ENCODE data around the gene LAMC1. TPM values are rescaled to one million over a fixed set of nuclear protein-coding genes. Genes with fewer than 3 reads are reported as not detected.

The LAMC1 gene
- polyA plus RNA-seq, 4 donors = 2.5 to 84.5 (median 22.2) TPM

GRCh38 chr1:183003203-183003602, 20.0 kb upstream of the LAMC1 start:
- H3K4me3 ChIP-seq (ENCODE audit: low read depth in 1 of 3, low read length in 3 of 3) = no peak overlapping the region
- H3K9me3 ChIP-seq (ENCODE audit: control insufficient read depth in 2 of 2, insufficient read depth in 1 of 2, low read depth in 1 of 2, low read length in 1 of 2) = no peaks in the 10 kb centered on the region
- DNase-seq (no peak), FAIRE-seq (no peak)
- H3K4me1 ChIP-seq (ENCODE audit: control insufficient read depth in 3 of 3, insufficient read depth in 2 of 3, low read depth in 1 of 3, low read length in 2 of 3) = peaks cover 0 to 4% (median 0%) of the 10 kb centered on the region in 3 donors
- no peak overlapping the region for H3K27ac ChIP-seq (ENCODE audit: low read depth in 1 of 3, low read length in 2 of 3)
- 53 to 56% (median 55%) methylated on average over 4 of the region's 4 CpGs for WGBS, 3 donors
- peaks cover 0 to 5% (median 0%) of the 10 kb centered on the region in 3 donors for H3K27me3 ChIP-seq (ENCODE audit: control insufficient read depth in 3 of 3, insufficient read depth in 3 of 3, low read length in 3 of 3)
- H3K36me3 ChIP-seq (ENCODE audit: control insufficient read depth in 3 of 3, insufficient read depth in 2 of 3, low read depth in 1 of 3, low read length in 3 of 3) = no peaks in the 10 kb centered on the region

- WGBS, 3 donors = 90 to 93% (median 92%) methylated on average over 2 of the region's 2 CpGs
- Histone ChIP-seq H3K27ac (ENCODE audit: low read depth in 1 of 3, low read length in 2 of 3) (no peak overlapping the region), H3K4me3 (ENCODE audit: low read depth in 1 of 3, low read length in 3 of 3) (no peak overlapping the region), H3K9me3 (ENCODE audit: control insufficient read depth in 2 of 2, insufficient read depth in 1 of 2, low read depth in 1 of 2, low read length in 1 of 2) (no peaks in the 10 kb centered on the region), H3K36me3 (ENCODE audit: control insufficient read depth in 3 of 3, insufficient read depth in 2 of 3, low read depth in 1 of 3, low read length in 3 of 3) (no peaks in the 10 kb centered on the region), H3K27me3 (ENCODE audit: control insufficient read depth in 3 of 3, insufficient read depth in 3 of 3, low read length in 3 of 3) (peaks cover 0 to 5% (median 0%) of the 10 kb centered on the region in 3 donors), H3K4me1 (ENCODE audit: control insufficient read depth in 3 of 3, insufficient read depth in 2 of 3, low read depth in 1 of 3, low read length in 2 of 3) (peaks cover 0 to 4% (median 0%) of the 10 kb centered on the region in 3 donors)
- DNase-seq = no peak
- no peak for FAIRE-seq
These were observed 19.1 kb upstream of the LAMC1 start for GRCh38 chr1:183004141-183004540.

- Histone ChIP-seq H3K27ac (ENCODE audit: low read depth in 1 of 3, low read length in 2 of 3) (no peak overlapping the region), H3K36me3 (ENCODE audit: control insufficient read depth in 3 of 3, insufficient read depth in 2 of 3, low read depth in 1 of 3, low read length in 3 of 3) (no peaks in the 10 kb centered on the region), H3K4me3 (ENCODE audit: low read depth in 1 of 3, low read length in 3 of 3) (no peak overlapping the region), H3K27me3 (ENCODE audit: control insufficient read depth in 3 of 3, insufficient read depth in 3 of 3, low read length in 3 of 3) (no peaks in the 10 kb centered on the region), H3K9me3 (ENCODE audit: control insufficient read depth in 2 of 2, insufficient read depth in 1 of 2, low read depth in 1 of 2, low read length in 1 of 2) (peaks cover 0 to 5% of the 10 kb centered on the region in 2 donors), H3K4me1 (ENCODE audit: control insufficient read depth in 3 of 3, insufficient read depth in 2 of 3, low read depth in 1 of 3, low read length in 2 of 3) (no peaks in the 10 kb centered on the region)
- no peak for FAIRE-seq
- DNase-seq = no peak
- WGBS, 3 donors = 76 to 82% (median 82%) methylated on average over 4 of the region's 4 CpGs
These were observed 11.4 kb upstream of the LAMC1 start for GRCh38 chr1:183011859-183012258.

GRCh38 chr1:183012301-183012994, 10.8 kb upstream of the LAMC1 start:
- no peak overlapping the region for H3K27ac ChIP-seq (ENCODE audit: low read depth in 1 of 3, low read length in 2 of 3)
- FAIRE-seq = no peak
- H3K36me3 ChIP-seq (ENCODE audit: control insufficient read depth in 3 of 3, insufficient read depth in 2 of 3, low read depth in 1 of 3, low read length in 3 of 3) = no peaks in the 10 kb centered on the region
- H3K27me3 ChIP-seq (ENCODE audit: control insufficient read depth in 3 of 3, insufficient read depth in 3 of 3, low read length in 3 of 3) = no peaks in the 10 kb centered on the region
- no peak for DNase-seq
- no peaks in the 10 kb centered on the region for H3K4me1 ChIP-seq (ENCODE audit: control insufficient read depth in 3 of 3, insufficient read depth in 2 of 3, low read depth in 1 of 3, low read length in 2 of 3)
- H3K4me3 ChIP-seq (ENCODE audit: low read depth in 1 of 3, low read length in 3 of 3) = no peak overlapping the region
- H3K9me3 ChIP-seq (ENCODE audit: control insufficient read depth in 2 of 2, insufficient read depth in 1 of 2, low read depth in 1 of 2, low read length in 1 of 2) = peaks cover 0 to 5% of the 10 kb centered on the region in 2 donors
- 75 to 83% (median 82%) methylated on average over 6 of the region's 6 CpGs for WGBS, 3 donors

GRCh38 chr1:183019139-183019740, 4.0 kb upstream of the LAMC1 start:
- no peak overlapping the region for H3K27ac ChIP-seq (ENCODE audit: low read depth in 1 of 3, low read length in 2 of 3)
- H3K9me3 ChIP-seq (ENCODE audit: control insufficient read depth in 2 of 2, insufficient read depth in 1 of 2, low read depth in 1 of 2, low read length in 1 of 2) = no peaks in the 10 kb centered on the region
- FAIRE-seq = no peak
- H3K4me3 ChIP-seq (ENCODE audit: low read depth in 1 of 3, low read length in 3 of 3) = no peak overlapping the region
- H3K27me3 ChIP-seq (ENCODE audit: control insufficient read depth in 3 of 3, insufficient read depth in 3 of 3, low read length in 3 of 3) = no peaks in the 10 kb centered on the region
- peaks cover 0 to 5% (median 0%) of the 10 kb centered on the region in 3 donors for H3K4me1 ChIP-seq (ENCODE audit: control insufficient read depth in 3 of 3, insufficient read depth in 2 of 3, low read depth in 1 of 3, low read length in 2 of 3)
- no peaks in the 10 kb centered on the region for H3K36me3 ChIP-seq (ENCODE audit: control insufficient read depth in 3 of 3, insufficient read depth in 2 of 3, low read depth in 1 of 3, low read length in 3 of 3)
- 7 to 23% (median 15%) methylated on average over 3 of the region's 3 CpGs for WGBS, 3 donors
- no peak for DNase-seq

- Histone ChIP-seq H3K9me3 (ENCODE audit: control insufficient read depth in 2 of 2, insufficient read depth in 1 of 2, low read depth in 1 of 2, low read length in 1 of 2) (no peaks in the 10 kb centered on the region), H3K36me3 (ENCODE audit: control insufficient read depth in 3 of 3, insufficient read depth in 2 of 3, low read depth in 1 of 3, low read length in 3 of 3) (no peaks in the 10 kb centered on the region), H3K4me1 (ENCODE audit: control insufficient read depth in 3 of 3, insufficient read depth in 2 of 3, low read depth in 1 of 3, low read length in 2 of 3) (peaks cover 0 to 5% (median 0%) of the 10 kb centered on the region in 3 donors), H3K4me3 (ENCODE audit: low read depth in 1 of 3, low read length in 3 of 3) (no peak overlapping the region), H3K27me3 (ENCODE audit: control insufficient read depth in 3 of 3, insufficient read depth in 3 of 3, low read length in 3 of 3) (no peaks in the 10 kb centered on the region), H3K27ac (ENCODE audit: low read depth in 1 of 3, low read length in 2 of 3) (no peak overlapping the region)
- FAIRE-seq = no peak
- 18 to 50% (median 43%) methylated on average over 1 of the region's 1 CpG for WGBS, 3 donors
- DNase-seq = no peak
These were observed 3.4 kb upstream of the LAMC1 start for GRCh38 chr1:183019860-183020259.

GRCh38 chr1:183021405-183022201, 1.6 kb upstream of the LAMC1 start:
- no peak for FAIRE-seq
- 41 to 64% (median 52%) methylated on average over 11 of the region's 11 CpGs for WGBS, 3 donors
- peak overlapping the region in 1 of 3 donors; percentile 79 for H3K4me3 ChIP-seq (ENCODE audit: low read depth in 1 of 3, low read length in 3 of 3)

More at GRCh38 chr1:183021405-183022201, 1.6 kb upstream of the LAMC1 start:
- Histone ChIP-seq H3K36me3 (ENCODE audit: control insufficient read depth in 3 of 3, insufficient read depth in 2 of 3, low read depth in 1 of 3, low read length in 3 of 3) (no peaks in the 10 kb centered on the region), H3K9me3 (ENCODE audit: control insufficient read depth in 2 of 2, insufficient read depth in 1 of 2, low read depth in 1 of 2, low read length in 1 of 2) (no peaks in the 10 kb centered on the region), H3K27me3 (ENCODE audit: control insufficient read depth in 3 of 3, insufficient read depth in 3 of 3, low read length in 3 of 3) (no peaks in the 10 kb centered on the region), H3K27ac (ENCODE audit: low read depth in 1 of 3, low read length in 2 of 3) (peak overlapping the region in 2 of 3 donors; percentile 97 to 99), H3K4me1 (ENCODE audit: control insufficient read depth in 3 of 3, insufficient read depth in 2 of 3, low read depth in 1 of 3, low read length in 2 of 3) (peaks cover 0 to 5% (median 0%) of the 10 kb centered on the region in 3 donors)
- DNase-seq = no peak
